Measurements from ENCODE around the gene TMEM129. TPM values are rescaled to one million over a fixed set of nuclear protein-coding genes. Genes with fewer than 3 reads are reported as not detected.
A peak's percentile ranks its signal among the peaks of the same experiment; 100 is the strongest.

The TMEM129 gene
- total RNA-seq, 2 experiments from 2014 or later: 39.2 to 44.0 TPM

GRCh38 chr4:1717129-1718094 is 3.7 kb downstream of the TMEM129 start:
- H3K4me1 ChIP-seq (ENCODE audit: insufficient read depth, low read length, poor library complexity, severe bottlenecking): peaks cover 66% of the 10 kb centered on the region
- POLR2A ChIA-PET: interaction anchor here (4.2 kb wide), 1 partner anchor 8 kb away, joined by 16 read pairs; no protein-coding TSS in a partner anchor
- no peak overlapping the region for H2AFZ ChIP-seq (ENCODE audit: low read length)

GRCh38 chr4:1716065-1716945 is 4.8 kb downstream of the TMEM129 start:
- Histone ChIP-seq H2AFZ (ENCODE audit: low read length) (no peak overlapping the region), H3K79me2 (ENCODE audit: insufficient read depth, low read depth, low read length) (peaks cover 60% of the 10 kb centered on the region), H4K20me1 (ENCODE audit: insufficient read depth, low read length) (peaks cover 18% of the 10 kb centered on the region; the same call in 1 of the 2 replicates), H3K9me3 (ENCODE audit: low read length) (no peaks in the 10 kb centered on the region), H3K36me3 (ENCODE audit: insufficient read depth, low read length) (peaks cover 66% of the 10 kb centered on the region), H3K4me2 (ENCODE audit: low read length) (peak overlapping the region; percentile 91), H3K4me3 (ENCODE audit: low read depth, low read length, poor library complexity, severe bottlenecking) (peak overlapping the region; percentile 86), H3K4me1 (ENCODE audit: insufficient read depth, low read length, poor library complexity, severe bottlenecking) (peaks cover 66% of the 10 kb centered on the region), H3K27ac (ENCODE audit: low read depth, low read length, poor library complexity, severe bottlenecking) (peak overlapping the region; percentile 85), H3K9me2 (ENCODE audit: insufficient read depth, low read length) (no peaks in the 10 kb centered on the region)
- ChIA-PET CTCF (ENCODE audit: unreplicated experiment) (no interaction called here), POLR2A (no interaction called here)
- intact Hi-C loops (cut with micrococcal nuclease; ENCODE audit: unreplicated experiment): loop anchor here (10.0 kb wide), 2 partner anchors 748 to 1042 kb away; partner anchors contain the start of genes ATP5ME, MYL5 and RNF4
- TF ChIP-seq CTCF (conservative IDR thresholded peaks at IDR 0.05; ENCODE audit: low read length) (peak; percentile 31; the same call in 1 of the 2 replicates), EZH2phosphoT487 (IDR thresholded peaks at IDR 0.05; ENCODE audit: borderline replicate concordance, low read depth, low read length) (no peak)
- DNase-seq (ENCODE audit: low spot score): no peak
- no TSS peak for BruUV-seq (replicated peaks)

More at GRCh38 chr4:1717129-1718094, 3.7 kb downstream of the TMEM129 start:
- peak; percentile 24 for DNase-seq (ENCODE audit: low spot score)
- H4K20me1 ChIP-seq (ENCODE audit: insufficient read depth, low read length): peaks cover 18% of the 10 kb centered on the region; the same call in 1 of the 2 replicates
- peaks cover 69% of the 10 kb centered on the region for H3K36me3 ChIP-seq (ENCODE audit: insufficient read depth, low read length)
- intact Hi-C loops (cut with micrococcal nuclease; ENCODE audit: unreplicated experiment): loop anchor here (2.0 to 10.0 kb wide), 3 partner anchors 499 to 1043 kb away; partner anchors contain the start of genes ATP5ME, MYL5 and RNF4
- CTCF ChIA-PET (ENCODE audit: unreplicated experiment): interaction anchor here (0.9 to 1.5 kb wide), 2 partner anchors 24 to 26 kb away, joined by 3 to 5 read pairs; no protein-coding TSS in a partner anchor
- peak overlapping the region; percentile 76 for H3K4me3 ChIP-seq (ENCODE audit: low read depth, low read length, poor library complexity, severe bottlenecking)
- no TSS peak for BruUV-seq (replicated peaks)
- H3K9me2 ChIP-seq (ENCODE audit: insufficient read depth, low read length): no peaks in the 10 kb centered on the region
- H3K4me2 ChIP-seq (ENCODE audit: low read length): peak overlapping the region; percentile 91
- peaks cover 62% of the 10 kb centered on the region for H3K79me2 ChIP-seq (ENCODE audit: insufficient read depth, low read depth, low read length)
- no peaks in the 10 kb centered on the region for H3K9me3 ChIP-seq (ENCODE audit: low read length)
- peak overlapping the region; percentile 85 for H3K27ac ChIP-seq (ENCODE audit: low read depth, low read length, poor library complexity, severe bottlenecking)
- no peak for TF ChIP-seq CTCF (conservative IDR thresholded peaks at IDR 0.05; ENCODE audit: low read length)

Data from OCI-LY7 (cell line).